Lower leg skin (tissue), 3 donors: Measurements from ENCODE around the gene FCN2.

Experiments used
- POLR2A ChIP-seq, 2 donors: fragments of 450-650 bp; IDR thresholded peaks; one replicate each; pipeline ENCODE4 v1.6.1; 2016 to 2017; ENCODE audit warnings: antibody characterized with exemption in 2 of 2, mild to moderate bottlenecking in 1 of 2, moderate library complexity in 1 of 2
- TF ChIP-seq, protein P1 (sequence below), 3 donors: fragments of 450-650 bp; IDR thresholded peaks; one replicate each; pipeline ENCODE4 v1.5.1; 2016; ENCODE audit warnings: antibody characterized with exemption in 3 of 3, mild to moderate bottlenecking in 3 of 3, moderate library complexity in 2 of 3

DNA sequence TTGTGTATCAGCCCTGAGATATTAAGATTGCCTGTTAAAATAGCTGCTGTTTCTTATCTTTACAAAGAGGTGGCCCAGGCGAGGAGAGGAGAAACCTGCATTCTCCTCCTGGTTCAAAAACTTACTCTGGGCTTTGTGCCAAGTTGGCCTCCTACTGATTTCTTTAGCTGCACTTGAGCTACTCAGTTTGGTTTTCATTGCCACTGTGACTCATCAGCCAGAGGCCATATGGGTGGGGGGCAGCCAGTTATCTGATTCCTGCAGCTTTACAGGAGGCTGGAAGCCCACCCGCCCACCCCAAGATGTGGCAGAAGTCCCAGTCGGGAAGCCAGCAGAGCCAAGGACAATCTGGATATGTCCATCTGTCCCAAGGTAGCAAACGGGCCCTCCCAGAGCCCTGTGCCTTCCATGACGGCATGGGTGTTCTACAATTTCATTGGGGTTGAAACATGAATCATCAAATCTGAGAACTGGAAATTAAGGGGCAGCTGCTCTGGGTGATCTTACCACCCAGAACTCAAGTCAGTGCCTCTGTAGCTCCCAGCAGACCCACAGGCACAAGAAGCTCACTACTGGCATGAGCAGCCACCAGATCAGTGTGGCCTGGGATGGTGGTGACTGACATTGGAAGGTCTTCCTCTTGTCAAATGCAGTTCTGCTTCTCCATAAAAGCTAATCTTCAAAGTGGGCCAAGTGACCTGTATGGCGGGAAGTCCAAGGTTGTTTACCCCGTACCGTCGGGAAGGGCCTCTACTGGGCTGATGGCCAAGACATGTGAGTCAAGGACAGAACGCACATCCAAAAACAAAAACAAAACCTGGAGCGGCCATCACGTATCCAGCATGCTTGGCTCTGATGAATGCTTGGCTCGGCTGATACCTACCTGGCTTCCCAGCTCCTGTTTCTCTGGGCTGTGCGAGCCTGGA is 15.6 kb downstream of the FCN2 start:
- TF ChIP-seq, protein P1, sequence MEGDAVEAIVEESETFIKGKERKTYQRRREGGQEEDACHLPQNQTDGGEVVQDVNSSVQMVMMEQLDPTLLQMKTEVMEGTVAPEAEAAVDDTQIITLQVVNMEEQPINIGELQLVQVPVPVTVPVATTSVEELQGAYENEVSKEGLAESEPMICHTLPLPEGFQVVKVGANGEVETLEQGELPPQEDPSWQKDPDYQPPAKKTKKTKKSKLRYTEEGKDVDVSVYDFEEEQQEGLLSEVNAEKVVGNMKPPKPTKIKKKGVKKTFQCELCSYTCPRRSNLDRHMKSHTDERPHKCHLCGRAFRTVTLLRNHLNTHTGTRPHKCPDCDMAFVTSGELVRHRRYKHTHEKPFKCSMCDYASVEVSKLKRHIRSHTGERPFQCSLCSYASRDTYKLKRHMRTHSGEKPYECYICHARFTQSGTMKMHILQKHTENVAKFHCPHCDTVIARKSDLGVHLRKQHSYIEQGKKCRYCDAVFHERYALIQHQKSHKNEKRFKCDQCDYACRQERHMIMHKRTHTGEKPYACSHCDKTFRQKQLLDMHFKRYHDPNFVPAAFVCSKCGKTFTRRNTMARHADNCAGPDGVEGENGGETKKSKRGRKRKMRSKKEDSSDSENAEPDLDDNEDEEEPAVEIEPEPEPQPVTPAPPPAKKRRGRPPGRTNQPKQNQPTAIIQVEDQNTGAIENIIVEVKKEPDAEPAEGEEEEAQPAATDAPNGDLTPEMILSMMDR (IDR thresholded peaks at IDR 0.05): no peak
- no peak for TF ChIP-seq POLR2A (IDR thresholded peaks at IDR 0.05)
